GM19240 (cell line): ENCODE measurements around the gene ARL2.
"Not testable (repeated sequence)": the region's sequence is repeated elsewhere in the genome, so short reads cannot be mapped to it uniquely, and the experiment has no call there.

Experiments
- DNase-seq: peaks from one replicate; pipeline ENCODE4 v3.0.0; 2011; ENCODE audit warnings: low spot score; ENCODE audit not compliant: insufficient read length

ARL2 gene

GRCh38 chr11:65013888-65014725 lies at the start of gene ARL2:
Gene ARL2, plus strand, starts transcription at chr11:65014160. Its CDS starts 48 bp downstream, at chr11:65014208.
- peak; percentile 95 for DNase-seq

GRCh38 chr11:64967375-64967774 lies 46.6 kb upstream of the ARL2 start:
- no peak for DNase-seq

- DNase-seq: no peak
Measured at GRCh38 chr11:64969209-64969608, 44.8 kb upstream of the ARL2 start.

GRCh38 chr11:64970731-64971151 lies 43.2 kb upstream of the ARL2 start:
- DNase-seq: no peak

GRCh38 chr11:64971421-64972233 lies 42.3 kb upstream of the ARL2 start, which contains the start of gene MAJIN:
Gene MAJIN, minus strand, starts transcription at chr11:64972108. Its CDS starts 12,703 bp downstream, at chr11:64959405.
- DNase-seq: peak; percentile 65

GRCh38 chr11:64974124-64974523 lies 39.8 kb upstream of the ARL2 start:
- DNase-seq: no peak

- DNase-seq: no peak
Measured at GRCh38 chr11:64976651-64977050, 37.3 kb upstream of the ARL2 start.

- not testable (repeated sequence) for DNase-seq
Measured at GRCh38 chr11:64983339-64983738, 30.6 kb upstream of the ARL2 start.

GRCh38 chr11:64987998-64988854 lies 25.7 kb upstream of the ARL2 start:
- DNase-seq: no peak

GRCh38 chr11:64989416-64989815 lies 24.5 kb upstream of the ARL2 start:
- no peak for DNase-seq

GRCh38 chr11:64990222-64990923 lies 23.6 kb upstream of the ARL2 start:
- DNase-seq: no peak

GRCh38 chr11:64994318-64994717 lies 19.6 kb upstream of the ARL2 start:
- DNase-seq: no peak

GRCh38 chr11:64996327-64996709 lies 17.6 kb upstream of the ARL2 start:
- no peak for DNase-seq

- DNase-seq: peak; percentile 49
Measured at GRCh38 chr11:64996710-64997380, 17.1 kb upstream of the ARL2 start, which contains the start of gene BATF2. Gene BATF2, minus strand, starts transcription at chr11:64996971. Its CDS starts 57 bp downstream, at chr11:64996914.

GRCh38 chr11:64998141-64998540 lies 15.8 kb upstream of the ARL2 start:
- DNase-seq: no peak

- DNase-seq: no peak
Measured at GRCh38 chr11:64998690-64999431, 15.1 kb upstream of the ARL2 start.

GRCh38 chr11:64999478-64999877 lies 14.5 kb upstream of the ARL2 start:
- DNase-seq: no peak

- DNase-seq: no peak
Measured at GRCh38 chr11:65002706-65003105, 11.3 kb upstream of the ARL2 start.

GRCh38 chr11:65003282-65003681 lies 10.7 kb upstream of the ARL2 start:
- no peak for DNase-seq
